BJ (cell line): ENCODE data around the gene SLC8B1. TPM values are rescaled to one million over a fixed set of nuclear protein-coding genes. Genes with fewer than 3 reads are reported as not detected.

Experiments used
- CTCF ChIA-PET: fragments of 350-600 bp; formaldehyde crosslinking; extraction: SDS; loops from one replicate; lab custom pipeline; 2021; ENCODE audit warnings: antibody characterized with exemption, inconsistent platforms; lab: Yijun Ruan, JAX
- POLR2A ChIA-PET: fragments of 300-600 bp; sonication (Branson Sonifier 250); formaldehyde crosslinking; extraction: SDS; loops from one replicate; lab custom pipeline; 2021; ENCODE audit warnings: antibody characterized with exemption; lab: Charles Lee
- DNase-seq: peaks from one replicate; pipeline ENCODE4 v3.0.0-alpha.2; 2011; ENCODE audit warnings: low read depth
- H3K27me3 ChIP-seq: 2 replicates; pipeline ENCODE4 v1.6.0; 2011; ENCODE audit warnings: low read length; ENCODE audit not compliant: control insufficient read depth, insufficient read depth
- H3K36me3 ChIP-seq: 2 replicates; pipeline ENCODE4 v1.5.1; 2011; ENCODE audit warnings: low read length; ENCODE audit not compliant: control insufficient read depth, insufficient read depth
- H3K4me3 ChIP-seq: 2 replicates; pipeline ENCODE4 v1.5.1; 2011; ENCODE audit warnings: low read depth, mild to moderate bottlenecking, control low read depth, low read length
- polyA plus RNA-seq: library from polyadenylated mRNA; depleted of rRNA; stranded (reverse); fragments of >200 nt; gene quantifications from 2 replicates; pipeline ENCODE4 v1.2.3, GENCODE V29; 2011
- TF ChIP-seq, protein P1 (sequence below): IDR thresholded peaks from 2 replicates; pipeline ENCODE4 v1.5.1; 2011; ENCODE audit warnings: low read depth, mild to moderate bottlenecking, control low read depth, inconsistent platforms, low read length, moderate library complexity; ENCODE audit not compliant: insufficient read depth

SLC8B1 gene
- polyA plus RNA-seq, 1 experiment: 27.3 TPM

DNA sequence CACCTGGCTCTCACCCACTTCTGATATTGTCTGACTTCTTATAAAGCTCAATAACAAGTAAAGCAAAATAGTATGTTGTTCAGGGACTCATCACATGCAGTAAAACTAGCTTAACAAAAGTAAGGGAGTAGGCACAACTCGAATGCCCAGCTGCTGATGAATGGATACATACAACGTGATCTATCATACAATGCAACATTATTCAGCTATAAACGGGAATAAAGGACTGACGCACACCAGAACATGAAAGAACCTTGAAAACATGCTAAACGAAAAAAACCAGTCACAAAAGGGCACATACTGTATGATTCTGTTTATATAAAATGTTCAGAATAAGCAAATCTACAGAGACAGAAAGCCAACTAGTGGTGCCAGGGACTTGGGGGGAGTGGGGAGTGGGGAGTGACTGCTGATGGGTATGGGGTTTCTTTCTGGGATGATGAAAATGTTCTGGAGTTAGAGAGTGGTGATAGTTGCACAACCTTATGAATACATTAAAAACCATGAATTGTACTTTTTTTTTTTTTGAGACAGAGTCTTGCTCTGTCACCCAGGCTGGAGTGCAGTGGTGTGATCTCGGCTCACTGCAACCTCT is 34.6 kb upstream of the SLC8B1 start:
- Histone ChIP-seq H3K27me3 (no peaks in the 10 kb centered on the region), H3K4me3 (no peak overlapping the region), H3K36me3 (peaks cover 7% of the 10 kb centered on the region)
- CTCF ChIA-PET: interaction anchor here (0.9 to 2.0 kb wide), 2 partner anchors 8 to 36 kb away, joined by 3 to 4 read pairs; no protein-coding TSS in a partner anchor
- POLR2A ChIA-PET: no interaction called here
- no peak for DNase-seq
- TF ChIP-seq, protein P1, sequence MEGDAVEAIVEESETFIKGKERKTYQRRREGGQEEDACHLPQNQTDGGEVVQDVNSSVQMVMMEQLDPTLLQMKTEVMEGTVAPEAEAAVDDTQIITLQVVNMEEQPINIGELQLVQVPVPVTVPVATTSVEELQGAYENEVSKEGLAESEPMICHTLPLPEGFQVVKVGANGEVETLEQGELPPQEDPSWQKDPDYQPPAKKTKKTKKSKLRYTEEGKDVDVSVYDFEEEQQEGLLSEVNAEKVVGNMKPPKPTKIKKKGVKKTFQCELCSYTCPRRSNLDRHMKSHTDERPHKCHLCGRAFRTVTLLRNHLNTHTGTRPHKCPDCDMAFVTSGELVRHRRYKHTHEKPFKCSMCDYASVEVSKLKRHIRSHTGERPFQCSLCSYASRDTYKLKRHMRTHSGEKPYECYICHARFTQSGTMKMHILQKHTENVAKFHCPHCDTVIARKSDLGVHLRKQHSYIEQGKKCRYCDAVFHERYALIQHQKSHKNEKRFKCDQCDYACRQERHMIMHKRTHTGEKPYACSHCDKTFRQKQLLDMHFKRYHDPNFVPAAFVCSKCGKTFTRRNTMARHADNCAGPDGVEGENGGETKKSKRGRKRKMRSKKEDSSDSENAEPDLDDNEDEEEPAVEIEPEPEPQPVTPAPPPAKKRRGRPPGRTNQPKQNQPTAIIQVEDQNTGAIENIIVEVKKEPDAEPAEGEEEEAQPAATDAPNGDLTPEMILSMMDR: no peak

DNA sequence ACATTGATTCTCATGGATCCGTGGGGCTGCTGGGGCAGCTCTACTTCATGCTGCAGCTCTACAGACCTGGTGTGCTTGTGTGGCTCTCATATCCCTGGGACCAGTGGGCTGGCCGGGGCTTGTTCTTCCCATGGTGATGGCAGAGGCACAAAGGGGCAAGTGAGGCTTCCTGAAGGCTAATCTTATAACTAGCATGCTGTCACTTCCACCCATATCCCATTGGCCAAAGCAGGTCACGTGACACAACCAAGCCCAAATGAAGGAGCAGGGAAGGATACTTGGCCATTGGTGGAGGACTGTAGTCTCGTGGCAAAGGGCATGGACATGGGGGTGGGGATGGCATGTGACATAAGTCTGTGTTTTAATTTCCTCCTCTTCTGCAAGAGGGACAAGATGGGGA is 33.4 kb upstream of the SLC8B1 start:
- TF ChIP-seq, protein P1: no peak

DNA sequence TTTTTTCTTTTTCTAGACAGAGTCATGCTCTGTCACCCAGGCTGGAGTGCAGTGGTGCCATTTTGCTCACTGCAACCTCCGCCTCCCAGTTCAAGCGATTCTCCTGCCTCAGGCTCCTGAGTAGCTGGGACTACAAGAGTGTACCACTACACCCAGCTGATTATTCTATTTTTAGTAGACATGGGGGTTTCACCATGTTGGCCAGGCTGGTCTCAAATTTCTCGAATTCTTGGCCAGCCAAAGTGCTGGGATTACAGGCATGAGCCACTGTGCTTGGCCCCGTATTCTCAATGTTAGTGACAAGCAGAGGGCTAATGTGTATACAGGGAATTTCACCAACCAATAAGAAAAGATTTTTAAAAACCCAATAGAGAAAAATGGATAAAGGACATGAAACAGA is 31.9 kb upstream of the SLC8B1 start:
- Histone ChIP-seq H3K27me3 (no peaks in the 10 kb centered on the region), H3K36me3 (peaks cover 5% of the 10 kb centered on the region), H3K4me3 (no peak overlapping the region)
- no peak for DNase-seq
- TF ChIP-seq, protein P1: no peak
- ChIA-PET POLR2A (no interaction called here), CTCF (interaction anchor here (0.8 kb wide), 1 partner anchor 141 kb away, joined by 3 read pairs; no protein-coding TSS in a partner anchor)

More for the DNA sequence above, 33.4 kb upstream of the SLC8B1 start:
- Histone ChIP-seq H3K36me3 (peaks cover 6% of the 10 kb centered on the region), H3K27me3 (no peaks in the 10 kb centered on the region), H3K4me3 (no peak overlapping the region)
- POLR2A ChIA-PET: no interaction called here
- CTCF ChIA-PET: interaction anchor here (0.9 to 2.0 kb wide), 2 partner anchors 9 to 37 kb away, joined by 3 to 4 read pairs; no protein-coding TSS in a partner anchor
- DNase-seq: no peak

DNA sequence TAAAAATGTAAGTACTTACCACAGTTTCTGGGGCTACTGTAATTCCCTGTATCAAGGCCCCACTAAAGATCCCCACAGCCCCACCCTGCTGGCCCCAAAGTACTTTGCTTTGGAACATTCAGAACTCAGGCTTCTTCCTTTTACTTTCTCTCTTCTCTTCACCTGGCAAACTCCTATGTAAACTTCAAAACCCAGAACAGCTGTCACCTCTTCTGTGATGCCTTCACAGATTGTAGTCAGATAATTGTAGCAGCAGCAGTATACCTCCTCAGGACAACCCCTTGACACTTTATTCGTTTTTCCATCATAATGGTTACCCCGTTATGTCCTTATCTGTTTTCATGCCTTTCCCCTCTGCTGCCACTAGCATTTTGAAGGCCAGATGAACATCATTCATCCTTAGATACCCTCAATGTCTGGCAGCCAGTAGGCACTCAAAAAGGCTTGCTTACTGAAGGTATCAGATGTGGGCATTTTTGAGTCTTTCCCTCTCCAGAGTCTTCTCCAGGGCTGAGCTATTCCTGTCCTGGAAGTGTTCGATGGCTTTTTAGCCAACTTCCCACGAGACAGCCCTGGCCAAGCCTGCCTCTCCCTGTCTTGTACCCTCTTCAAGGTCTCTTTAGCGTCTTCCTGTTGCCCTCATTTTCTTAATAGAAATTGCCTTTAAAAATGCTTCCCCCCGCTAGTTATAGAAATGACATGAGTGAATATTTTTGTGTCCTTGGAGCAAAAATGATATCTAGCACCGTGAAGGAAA is 30.9 kb upstream of the SLC8B1 start:
- TF ChIP-seq, protein P1: no peak
- POLR2A ChIA-PET: no interaction called here
- CTCF ChIA-PET: no interaction called here
- Histone ChIP-seq H3K27me3 (no peaks in the 10 kb centered on the region), H3K4me3 (no peak overlapping the region), H3K36me3 (peaks cover 4% of the 10 kb centered on the region)
- DNase-seq: no peak

DNA sequence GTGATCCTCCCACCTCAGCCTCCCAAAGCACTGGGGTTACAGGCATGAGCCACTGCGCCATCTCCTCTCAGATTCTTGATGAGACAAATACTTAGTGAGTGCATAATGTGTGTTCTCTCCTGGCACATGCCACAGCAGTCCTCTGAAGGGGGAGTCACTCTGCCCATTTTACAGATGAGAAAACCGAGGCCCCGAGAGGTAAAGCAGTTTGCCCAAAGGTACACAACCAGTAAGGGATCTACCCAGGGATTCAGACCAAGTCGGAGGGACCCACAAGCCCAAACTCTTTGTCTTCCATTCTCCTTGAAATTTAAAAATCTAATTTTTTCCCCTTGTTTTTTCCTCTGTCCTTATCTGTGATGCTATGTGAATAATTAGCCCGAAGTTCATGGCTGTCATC is 29.8 kb upstream of the SLC8B1 start:
- ChIA-PET POLR2A (no interaction called here), CTCF (interaction anchor here (0.6 to 0.9 kb wide), 2 partner anchors 16 to 193 kb away, joined by 3 read pairs; no protein-coding TSS in a partner anchor)
- TF ChIP-seq, protein P1: no peak
- H3K4me3 ChIP-seq: no peak overlapping the region
- no peaks in the 10 kb centered on the region for H3K27me3 ChIP-seq
- DNase-seq: no peak
- H3K36me3 ChIP-seq: peaks cover 4% of the 10 kb centered on the region
